GM19193 (cell line): Measurements from ENCODE around the gene ZNF236.

Source experiments
- POLR2A ChIP-seq: IDR thresholded peaks from 4 replicates; pipeline ENCODE4 v1.6.1; 2011; ENCODE audit not compliant: insufficient read depth, insufficient read length; ENCODE audit errors: extremely low read depth

The ZNF236 gene

DNA sequence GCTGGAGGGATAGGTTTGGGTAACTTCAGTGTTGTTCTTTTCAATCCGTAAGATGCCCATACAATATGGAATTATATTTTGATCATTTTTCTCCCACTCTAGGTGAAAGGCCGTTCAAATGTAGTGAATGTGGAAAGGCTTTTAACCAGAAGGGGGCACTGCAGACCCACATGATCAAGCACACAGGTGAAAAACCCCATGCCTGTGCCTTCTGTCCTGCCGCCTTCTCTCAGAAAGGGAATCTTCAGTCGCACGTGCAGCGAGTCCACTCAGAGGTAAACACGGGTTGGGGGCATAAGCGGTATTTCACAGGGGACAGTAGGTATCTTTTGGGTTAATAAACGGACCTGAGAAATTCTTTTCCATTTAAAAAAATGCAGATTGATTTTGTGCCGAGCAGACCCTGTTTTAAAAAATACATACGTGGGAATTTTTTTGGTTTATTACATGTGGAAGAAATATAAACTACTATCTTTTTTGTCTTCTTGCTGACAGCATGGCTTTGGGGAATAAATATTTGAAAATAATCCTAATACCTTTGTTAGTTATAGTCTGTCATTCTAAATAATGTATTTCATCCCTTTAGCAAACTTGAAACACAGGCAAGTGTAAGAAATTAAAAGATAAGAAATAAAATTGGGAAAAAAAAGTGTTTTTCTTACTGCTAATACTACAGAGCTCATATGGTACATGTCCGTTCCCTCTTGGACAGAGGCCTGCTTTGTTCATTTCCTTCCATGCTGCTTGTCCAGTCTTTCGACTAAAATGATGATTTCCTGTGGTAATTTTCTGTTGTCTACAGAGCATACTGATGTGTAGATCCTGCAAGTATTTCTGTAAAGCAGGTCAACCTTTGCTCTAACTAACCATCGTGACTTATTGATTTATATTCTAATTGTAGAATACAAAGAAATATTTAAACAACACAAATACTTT, 53.3 kb downstream of the ZNF236 start:
- TF ChIP-seq POLR2A: no peak

- TF ChIP-seq POLR2A: no peak
Measured at GRCh38 chr18:76878426-76878825, 56.1 kb downstream of the ZNF236 start.

DNA sequence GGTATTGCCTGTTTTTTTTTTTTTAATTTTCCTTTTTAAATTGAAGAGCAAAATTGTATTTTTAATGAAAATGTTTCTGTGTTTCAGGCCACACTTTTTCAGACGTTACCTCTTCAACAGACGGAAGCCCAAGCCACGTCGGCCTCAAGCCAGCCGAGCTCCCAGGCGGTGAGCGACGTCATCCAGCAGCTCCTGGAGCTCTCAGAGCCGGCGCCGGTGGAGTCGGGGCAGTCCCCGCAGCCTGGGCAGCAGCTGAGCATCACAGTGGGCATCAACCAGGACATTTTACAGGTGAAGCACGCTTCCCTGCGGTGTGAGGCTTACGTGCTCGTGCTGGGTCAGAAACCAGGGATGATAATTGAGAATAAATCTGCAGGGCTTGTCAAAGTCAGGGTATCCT, 57.7 kb downstream of the ZNF236 start:
- no peak for TF ChIP-seq POLR2A

DNA sequence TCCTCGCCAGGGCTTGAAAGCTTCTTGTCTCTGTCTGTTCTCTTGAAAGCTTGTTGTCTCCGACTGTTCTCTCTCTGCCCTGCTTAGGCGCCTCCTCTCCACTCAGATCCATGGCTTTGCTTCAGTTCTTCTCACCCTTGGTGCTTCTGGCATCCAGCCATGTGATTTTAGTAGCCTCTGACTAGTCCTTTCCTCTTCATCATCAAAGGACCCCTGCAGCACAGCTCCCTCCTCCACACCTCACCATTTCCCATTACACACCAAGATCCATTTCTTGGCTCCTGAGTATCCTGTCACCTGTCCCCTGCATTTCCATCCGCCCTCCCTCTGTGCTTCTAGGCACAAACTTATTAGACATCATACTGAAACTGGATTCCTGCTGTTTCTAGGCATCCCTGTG, 59.4 kb downstream of the ZNF236 start:
- TF ChIP-seq POLR2A: no peak

DNA sequence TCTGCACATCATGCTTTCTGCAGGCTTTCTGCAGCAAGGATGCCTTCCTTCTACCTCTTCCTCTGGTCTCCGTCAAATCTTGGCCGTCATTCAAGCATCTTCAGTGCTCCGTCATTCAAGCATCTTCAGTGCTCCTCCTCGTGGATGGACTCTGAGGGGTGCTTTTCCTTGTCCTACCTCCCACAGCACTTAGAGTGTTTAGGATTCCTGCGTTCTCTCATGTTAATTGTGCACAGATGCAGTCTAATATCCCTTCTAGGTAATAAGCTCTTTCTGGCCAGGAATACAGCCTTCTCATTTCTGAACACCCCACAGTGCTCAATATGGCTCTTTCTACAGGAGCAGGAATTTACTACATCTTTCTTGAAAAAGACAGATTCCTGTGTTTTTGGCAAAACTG, 59.8 kb downstream of the ZNF236 start:
- no peak for TF ChIP-seq POLR2A

DNA sequence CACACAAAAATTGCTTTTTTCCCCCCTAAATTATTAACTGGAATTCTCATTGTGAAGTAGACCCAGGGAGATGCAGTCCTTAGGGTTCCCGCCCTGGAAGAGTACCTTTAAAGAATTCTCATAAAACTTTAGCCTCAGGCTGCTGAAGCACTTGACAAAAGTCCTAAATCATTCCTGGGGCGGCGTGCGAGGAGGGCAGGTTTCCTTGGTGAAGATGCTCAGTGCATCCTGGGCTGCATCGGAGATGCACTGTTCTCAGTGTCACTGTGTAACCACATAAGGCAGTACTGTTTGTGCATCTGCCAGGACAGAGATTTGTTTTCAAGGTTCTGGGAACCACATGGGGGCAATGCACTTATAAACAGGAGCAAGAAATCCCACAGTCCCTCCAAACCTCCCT, 62.6 kb downstream of the ZNF236 start:
- TF ChIP-seq POLR2A: no peak

DNA sequence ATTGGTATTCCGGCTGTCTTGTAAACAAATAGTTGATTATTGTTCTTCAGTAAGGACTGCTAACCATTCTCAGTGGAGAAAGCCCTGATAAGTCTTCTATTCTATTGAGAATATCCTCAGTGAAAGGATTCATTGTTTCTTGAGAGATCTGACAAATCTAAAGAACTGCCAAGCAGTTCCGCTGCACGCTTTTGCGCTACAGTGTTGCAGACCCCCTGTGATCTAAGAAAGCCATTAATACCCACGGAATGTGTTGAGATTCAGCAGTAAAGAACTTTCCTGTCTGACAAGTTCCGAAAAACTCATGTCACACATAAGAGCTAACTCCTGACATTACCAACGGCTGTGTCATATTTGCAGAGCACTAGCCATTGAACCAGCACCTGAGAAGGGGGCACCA, 63.8 kb downstream of the ZNF236 start:
- TF ChIP-seq POLR2A: no peak

- no peak for TF ChIP-seq POLR2A
Measured at GRCh38 chr18:76889091-76889699, 66.8 kb downstream of the ZNF236 start.

GRCh38 chr18:76892832-76893231, 70.5 kb downstream of the ZNF236 start:
- TF ChIP-seq POLR2A: no peak

GRCh38 chr18:76894566-76895346, 72.4 kb downstream of the ZNF236 start:
- TF ChIP-seq POLR2A: no peak

- TF ChIP-seq POLR2A: no peak
Measured at GRCh38 chr18:76895498-76895897, 73.1 kb downstream of the ZNF236 start.

DNA sequence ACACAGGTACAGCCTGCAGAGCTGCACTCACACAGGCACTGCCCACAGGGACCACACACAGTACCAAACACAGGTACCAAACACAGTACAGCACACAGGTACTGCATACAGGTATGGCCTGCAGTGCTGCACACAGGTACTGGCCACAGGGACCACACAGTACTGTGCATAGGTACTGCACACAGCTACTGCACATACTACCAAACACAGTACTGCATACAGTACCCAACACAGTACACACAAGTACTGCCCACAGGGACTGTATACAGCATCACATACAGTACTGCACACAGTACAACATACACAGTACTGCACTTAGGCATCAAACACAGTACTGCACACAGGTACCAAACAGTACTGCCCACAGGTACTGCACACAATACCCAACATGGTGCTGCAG, 74.3 kb downstream of the ZNF236 start:
- TF ChIP-seq POLR2A: no peak

- no peak for TF ChIP-seq POLR2A
Measured at GRCh38 chr18:76897257-76897656, 74.9 kb downstream of the ZNF236 start.

DNA sequence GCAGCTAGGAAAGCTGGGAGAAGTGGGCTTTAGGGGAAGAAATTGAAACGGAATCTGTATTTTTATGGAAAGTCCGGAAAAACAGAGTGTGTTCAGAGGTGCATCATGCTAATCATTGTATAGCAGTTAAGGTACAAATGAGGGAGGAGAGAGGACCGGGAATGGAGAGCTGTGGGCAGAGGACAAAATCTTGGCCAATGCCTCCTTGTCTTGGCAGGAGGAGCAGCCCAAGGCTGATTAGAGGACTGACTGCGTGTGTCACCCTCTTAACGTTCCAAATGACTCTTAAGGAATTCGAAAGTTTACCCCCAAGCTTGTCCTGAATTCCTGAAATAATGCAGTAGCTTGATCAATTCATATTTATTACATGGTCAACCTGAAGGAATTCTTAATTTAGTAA, 81.0 kb downstream of the ZNF236 start:
- TF ChIP-seq POLR2A: no peak

- TF ChIP-seq POLR2A: no peak
Measured at GRCh38 chr18:76905821-76906220, 83.5 kb downstream of the ZNF236 start.

DNA sequence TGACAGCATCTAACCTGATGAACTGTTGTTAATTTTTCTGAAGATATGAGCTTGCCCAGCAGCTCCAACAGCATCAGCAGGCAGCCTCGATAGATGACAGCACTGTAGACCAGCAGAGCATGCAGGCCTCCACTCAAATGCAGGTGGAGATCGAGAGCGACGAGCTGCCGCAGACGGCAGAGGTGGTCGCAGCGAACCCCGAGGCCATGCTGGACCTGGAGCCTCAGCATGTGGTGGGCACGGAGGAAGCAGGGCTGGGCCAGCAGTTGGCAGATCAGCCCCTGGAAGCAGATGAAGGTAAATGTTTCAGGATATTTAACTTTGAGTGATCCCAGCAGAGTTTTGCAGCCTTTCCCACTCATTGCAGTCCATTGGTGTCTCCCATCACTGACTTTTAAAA, 85.9 kb downstream of the ZNF236 start:
- TF ChIP-seq POLR2A: no peak

- TF ChIP-seq POLR2A: no peak
Measured at GRCh38 chr18:76909439-76909838, 87.1 kb downstream of the ZNF236 start.
